HG02642 (cell line): ENCODE data around the gene EAF2.
"Not testable (repeated sequence)": the region's sequence is repeated elsewhere in the genome, so short reads cannot be mapped to it uniquely, and the experiment has no call there.

Experiments
- ATAC-seq: cut with Tn5 transposase; IDR thresholded peaks from one replicate; pipeline ENCODE4 v1.9.1; 2021; ENCODE audit warnings: mild to moderate bottlenecking; ENCODE audit not compliant: unreplicated experiment, poor library complexity

The EAF2 gene

DNA sequence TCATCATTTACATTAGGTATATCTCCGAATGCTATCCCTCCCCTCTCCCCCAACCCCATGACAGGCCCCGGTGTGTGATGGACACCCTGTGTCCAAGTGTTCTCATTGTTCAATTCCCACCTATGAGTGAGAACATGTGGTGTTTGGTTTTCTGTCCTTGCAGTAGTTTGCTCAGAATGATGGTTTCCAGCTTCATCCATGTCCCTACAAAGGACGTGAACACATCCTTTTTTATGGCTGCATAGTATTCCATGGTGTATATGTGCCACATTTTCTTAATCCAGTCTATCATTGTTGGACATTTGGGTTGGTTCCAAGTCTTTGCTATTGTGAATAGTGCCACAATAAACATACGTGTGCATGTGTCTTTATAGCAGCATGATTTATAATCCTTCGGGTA is 22.8 kb downstream of the EAF2 start:
- ATAC-seq = not testable (repeated sequence)

- not testable (repeated sequence) for ATAC-seq
These were observed 28.2 kb downstream of the EAF2 start for GRCh38 chr3:121863247-121863646.

- ATAC-seq = no peak
These were observed 28.8 kb downstream of the EAF2 start for GRCh38 chr3:121863801-121864200.

GRCh38 chr3:121869736-121870135 is 34.7 kb downstream of the EAF2 start:
- no peak for ATAC-seq

- ATAC-seq = no peak
These were observed 35.7 kb downstream of the EAF2 start for GRCh38 chr3:121870717-121871116.

- ATAC-seq = no peak
These were observed 36.4 kb downstream of the EAF2 start for GRCh38 chr3:121871430-121871829.

- ATAC-seq = no peak
These were observed 43.4 kb downstream of the EAF2 start for GRCh38 chr3:121878411-121878810.

DNA sequence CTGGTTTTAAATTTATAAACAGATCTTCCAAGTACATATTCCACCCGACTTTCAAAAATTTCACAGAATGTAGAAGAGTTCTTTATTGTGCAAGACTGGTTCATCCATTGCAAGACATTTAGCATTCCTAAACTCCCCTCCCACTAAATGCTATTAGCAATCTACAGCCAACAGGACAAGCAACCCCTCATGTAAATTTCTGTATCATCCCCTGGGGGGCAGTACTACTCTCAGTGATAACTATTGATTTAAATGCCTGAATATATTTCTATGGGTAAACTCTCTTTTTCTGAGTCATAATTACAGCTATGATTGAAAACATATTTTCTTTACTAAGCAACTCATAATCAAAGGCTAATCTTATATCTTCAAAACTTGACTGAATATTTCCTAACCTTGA is 48.5 kb downstream of the EAF2 start:
- no peak for ATAC-seq

DNA sequence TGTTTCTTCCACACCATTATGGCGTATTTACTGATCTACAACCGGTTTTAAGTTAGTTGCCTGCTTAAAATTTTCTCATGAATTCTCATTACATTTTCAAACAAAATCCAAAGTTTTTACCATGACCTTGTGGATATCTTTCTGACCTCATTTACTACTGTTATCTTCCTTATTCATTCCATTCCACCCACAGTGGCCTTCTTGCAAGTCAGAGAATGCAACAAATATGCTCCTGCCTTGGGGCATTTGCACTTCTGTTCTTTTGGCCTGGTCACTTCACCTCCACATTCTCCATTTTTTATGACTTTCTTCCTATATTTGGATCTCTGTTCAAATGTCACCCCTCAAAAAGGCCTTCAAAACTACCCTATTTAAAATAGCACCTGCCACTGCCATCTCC is 50.4 kb downstream of the EAF2 start:
- no peak for ATAC-seq

DNA sequence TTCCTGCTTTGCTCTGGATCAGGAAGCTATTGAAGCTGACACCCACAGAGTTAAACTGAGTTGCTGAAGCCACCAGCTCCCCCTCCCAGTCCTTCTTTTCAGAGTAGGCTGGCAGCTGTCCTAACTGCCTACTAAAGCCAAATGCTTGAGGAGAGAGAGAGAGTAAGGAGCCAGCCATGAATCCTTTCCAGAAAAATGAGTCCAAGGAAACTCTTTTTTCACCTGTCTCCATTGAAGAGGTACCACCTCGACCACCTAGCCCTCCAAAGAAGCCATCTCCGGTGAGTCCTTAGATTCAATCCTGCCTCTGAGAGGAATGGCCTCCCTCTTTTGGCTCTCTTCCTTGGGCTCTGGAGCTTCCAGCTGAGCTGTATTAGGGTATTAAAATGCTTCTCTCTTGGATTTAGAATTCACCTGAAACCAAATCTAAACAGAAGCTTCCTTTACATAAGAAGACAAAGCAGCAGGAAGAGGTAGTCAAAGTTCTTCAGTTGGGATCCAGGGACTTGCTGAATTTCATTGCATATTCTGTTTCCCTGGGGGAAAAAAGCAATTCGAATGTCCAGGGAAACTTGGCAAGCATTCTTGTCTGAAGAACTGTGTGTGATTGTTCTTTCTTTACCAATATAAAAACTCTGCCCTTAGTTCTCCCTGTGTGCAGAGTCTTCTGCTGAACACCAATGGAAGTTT is 59.4 kb downstream of the EAF2 start, which contains the start of gene SLC15A2:
SLC15A2 (plus strand) TSS at position 101 of the 690 bp plus-strand sequence; CDS start at position 177, 76 bp downstream.
- ATAC-seq = no peak

GRCh38 chr3:121895121-121895520 is 60.1 kb downstream of the EAF2 start:
- no peak for ATAC-seq

- ATAC-seq = no peak
These were observed 60.7 kb downstream of the EAF2 start for GRCh38 chr3:121895736-121896135.

- ATAC-seq = no peak
These were observed 61.8 kb downstream of the EAF2 start for GRCh38 chr3:121896823-121897222.

- ATAC-seq = no peak
These were observed 62.3 kb downstream of the EAF2 start for GRCh38 chr3:121897296-121897695.

- no peak for ATAC-seq
These were observed 78.4 kb downstream of the EAF2 start for GRCh38 chr3:121913305-121913990.

- no peak for ATAC-seq
These were observed 79.3 kb downstream of the EAF2 start for GRCh38 chr3:121914081-121914998.

DNA sequence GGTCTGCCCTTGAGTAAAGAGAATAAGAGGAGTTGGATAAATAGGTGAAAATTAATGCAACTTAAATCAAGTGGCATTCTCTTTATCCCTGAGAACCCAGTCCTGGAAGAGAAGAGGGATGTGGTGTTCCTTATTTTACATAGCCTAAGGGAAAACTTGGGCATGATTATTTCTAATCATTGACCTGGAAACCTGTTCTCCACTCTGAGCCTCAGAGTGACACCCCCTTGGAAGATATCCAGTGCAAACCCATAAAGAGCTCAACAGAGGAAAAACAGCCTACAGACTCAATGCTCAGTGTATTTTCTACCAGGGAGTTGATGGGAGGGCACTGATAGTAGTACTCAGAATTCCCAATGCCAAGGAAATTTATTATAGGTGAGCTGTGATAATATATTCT is 81.2 kb downstream of the EAF2 start:
- no peak for ATAC-seq

DNA sequence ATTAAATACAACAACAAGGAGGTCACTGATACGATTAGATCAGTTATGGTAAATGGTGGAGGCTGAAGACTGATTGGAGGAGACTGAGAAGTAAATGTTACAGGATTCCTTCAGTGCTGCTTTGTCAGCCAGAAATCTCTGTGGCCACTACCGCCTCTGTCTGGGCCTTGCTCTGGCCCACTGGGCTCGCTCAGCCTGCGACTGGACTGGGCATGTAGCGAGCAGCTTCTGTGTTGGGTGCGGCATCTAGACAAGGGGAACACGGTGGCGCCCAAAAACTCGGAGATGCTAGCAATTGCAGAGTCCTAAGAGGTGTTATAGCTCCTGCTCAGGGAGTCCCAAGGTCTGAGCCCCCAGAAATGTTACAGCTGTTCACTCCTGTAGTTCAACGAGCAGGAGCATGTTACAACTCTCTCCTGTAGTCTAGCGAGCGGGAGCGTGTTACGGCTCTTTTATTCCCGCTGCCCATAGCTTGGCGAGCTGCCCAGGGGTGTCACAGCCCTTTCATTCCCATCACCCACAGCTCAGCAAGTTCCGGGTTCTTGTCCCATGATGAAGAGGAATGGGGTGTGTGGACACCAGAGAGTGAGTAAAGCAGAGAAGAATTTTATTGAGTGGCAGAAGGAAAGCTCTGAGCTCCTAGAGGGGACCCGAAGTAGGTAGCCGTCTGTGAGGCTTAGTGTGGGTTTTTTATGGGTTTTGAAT is 83.9 kb downstream of the EAF2 start:
- ATAC-seq = no peak

DNA sequence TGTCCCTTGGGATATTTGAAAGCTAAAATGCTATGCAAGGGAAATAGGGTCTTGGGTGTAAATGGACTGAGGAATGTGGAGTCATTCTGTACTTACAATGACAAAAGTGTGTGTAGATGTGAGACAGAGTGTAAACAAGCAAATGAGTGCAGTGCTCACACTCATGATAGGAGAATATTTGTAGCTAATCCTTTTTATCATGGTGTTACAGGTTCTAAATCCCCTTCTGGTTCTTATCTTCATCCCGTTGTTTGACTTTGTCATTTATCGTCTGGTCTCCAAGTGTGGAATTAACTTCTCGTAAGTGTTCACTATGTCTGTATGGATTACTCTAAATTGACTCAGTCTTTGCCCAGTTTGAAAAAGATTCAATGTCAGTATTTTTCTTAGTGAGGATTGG is 89.7 kb downstream of the EAF2 start:
- ATAC-seq = no peak

DNA sequence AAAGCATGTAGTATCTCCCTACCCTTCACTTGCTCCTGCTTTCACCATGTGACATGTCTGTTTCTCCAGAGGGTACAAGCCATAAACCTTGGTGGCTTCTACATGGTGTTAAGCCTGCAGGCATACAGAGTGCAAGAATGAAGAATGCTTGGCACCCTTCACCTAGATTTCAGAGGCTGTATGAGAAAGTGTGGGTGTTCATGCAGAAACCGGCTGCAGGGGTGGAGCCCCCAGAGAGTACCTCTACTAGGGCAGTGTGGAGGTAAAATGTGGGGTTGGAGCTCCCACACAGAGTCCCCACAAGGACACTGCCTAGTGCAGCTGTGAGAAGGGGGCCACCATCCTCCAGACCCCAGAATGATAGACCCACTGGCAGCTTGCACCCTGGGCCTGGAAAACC is 91.4 kb downstream of the EAF2 start:
- ATAC-seq = no peak
